ENCODE results near the gene SMIM20.
"Not testable (repeated sequence)": the region's sequence is repeated elsewhere in the genome, so short reads cannot be mapped to it uniquely, and the experiment has no call there.

Gene SMIM20

GRCh38 chr4:25913851-25914669 is at the start of gene SMIM20:
SMIM20 (plus strand) TSS chr4:25914220; CDS start chr4:25914314, 94 bp downstream.
- DNase-seq (ENCODE audit: low read depth), result peak; percentile 82

DNA sequence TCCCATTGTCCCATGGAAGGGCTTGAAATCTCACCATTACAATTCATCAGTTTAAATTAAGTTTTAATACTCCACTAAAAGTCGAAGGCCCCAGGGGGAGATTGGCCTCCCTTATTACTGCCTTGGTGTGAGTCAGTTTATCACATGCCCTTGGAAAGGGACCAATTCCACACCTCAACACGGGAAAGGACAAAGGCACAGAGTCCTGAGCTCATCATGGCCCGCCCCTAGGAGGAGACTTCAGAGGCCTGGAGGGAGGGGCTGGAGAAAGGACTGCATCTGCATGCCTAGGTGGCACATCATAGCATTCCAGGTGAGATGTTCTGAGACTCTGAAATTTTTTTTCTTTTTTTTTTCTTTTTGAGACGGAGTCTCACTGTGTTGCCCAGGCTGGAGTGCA is 48.4 kb upstream of the SMIM20 start:
- no peak for DNase-seq (ENCODE audit: low read depth)

GRCh38 chr4:25866401-25866800 is 47.6 kb upstream of the SMIM20 start:
- not testable (repeated sequence) for DNase-seq (ENCODE audit: low read depth)

- no peak for DNase-seq (ENCODE audit: low read depth)
Observed at GRCh38 chr4:25867781-25868294, 46.2 kb upstream of the SMIM20 start.

DNA sequence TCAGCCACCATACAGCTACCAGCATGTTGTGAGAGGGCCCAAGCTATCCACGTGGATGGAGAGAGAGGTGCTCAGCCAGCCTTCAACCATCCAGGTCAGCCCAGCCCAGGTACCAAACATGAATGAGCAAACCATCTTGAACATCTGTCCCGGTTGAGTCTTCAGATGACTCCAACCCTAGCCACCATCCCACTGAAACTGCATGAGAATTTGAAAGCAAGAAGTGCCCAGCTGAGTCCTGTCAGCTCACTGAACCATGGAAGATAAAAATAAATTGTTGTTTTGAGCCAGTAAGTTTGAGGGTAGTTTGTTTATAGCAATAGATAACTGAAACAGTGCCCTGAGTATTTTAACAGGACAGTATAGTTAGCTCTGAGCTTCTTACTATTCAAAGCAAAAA is 43.9 kb upstream of the SMIM20 start:
- DNase-seq (ENCODE audit: low read depth), result no peak

GRCh38 chr4:25872851-25873631 is 41.0 kb upstream of the SMIM20 start:
- DNase-seq (ENCODE audit: low read depth), result no peak

- DNase-seq (ENCODE audit: low read depth), result no peak
Observed at GRCh38 chr4:25873632-25874129, 40.3 kb upstream of the SMIM20 start.

DNA sequence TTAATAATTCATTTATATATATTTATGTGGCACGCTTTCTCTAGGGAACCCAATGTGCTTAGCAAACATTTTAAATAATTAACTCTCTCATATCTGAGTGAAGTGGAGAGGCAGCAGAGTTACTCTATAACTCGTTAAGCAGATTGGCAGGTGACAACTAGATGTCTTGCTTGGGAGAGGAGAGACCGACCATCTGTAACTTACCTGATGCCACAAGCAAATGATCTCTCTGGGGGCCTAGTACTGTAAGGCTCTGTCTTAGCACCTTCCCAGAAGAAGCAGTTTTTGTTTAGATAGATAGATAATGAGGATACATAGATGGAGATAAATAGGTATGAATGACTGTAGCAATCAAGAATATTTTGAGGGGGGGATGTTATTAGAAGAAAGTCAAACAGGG is 39.4 kb upstream of the SMIM20 start:
- no peak for DNase-seq (ENCODE audit: low read depth)

DNA sequence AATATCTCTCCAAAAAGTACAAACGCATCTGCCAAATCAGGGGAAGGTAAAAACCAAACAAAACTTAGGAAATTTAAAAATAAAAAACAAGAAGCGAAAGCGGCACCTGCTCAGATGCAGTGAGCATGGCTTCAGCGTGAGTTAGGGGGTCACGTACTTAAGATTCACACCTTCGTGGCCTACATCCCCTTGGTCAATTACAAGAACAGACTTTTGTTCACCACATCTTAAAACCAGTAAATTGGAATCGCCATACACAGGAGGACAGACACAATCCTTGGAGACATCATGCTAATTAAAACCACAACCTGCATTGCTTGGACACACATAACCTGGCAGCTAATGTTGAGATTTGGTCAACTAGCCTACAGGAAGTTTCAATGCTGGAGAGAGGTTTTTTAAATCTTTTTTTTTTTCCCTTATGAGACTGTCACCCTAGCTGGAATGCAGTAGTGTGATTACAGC is 38.7 kb upstream of the SMIM20 start:
- DNase-seq (ENCODE audit: low read depth), result no peak

- DNase-seq (ENCODE audit: low read depth), result no peak
Observed at GRCh38 chr4:25878676-25879075, 35.3 kb upstream of the SMIM20 start.

DNA sequence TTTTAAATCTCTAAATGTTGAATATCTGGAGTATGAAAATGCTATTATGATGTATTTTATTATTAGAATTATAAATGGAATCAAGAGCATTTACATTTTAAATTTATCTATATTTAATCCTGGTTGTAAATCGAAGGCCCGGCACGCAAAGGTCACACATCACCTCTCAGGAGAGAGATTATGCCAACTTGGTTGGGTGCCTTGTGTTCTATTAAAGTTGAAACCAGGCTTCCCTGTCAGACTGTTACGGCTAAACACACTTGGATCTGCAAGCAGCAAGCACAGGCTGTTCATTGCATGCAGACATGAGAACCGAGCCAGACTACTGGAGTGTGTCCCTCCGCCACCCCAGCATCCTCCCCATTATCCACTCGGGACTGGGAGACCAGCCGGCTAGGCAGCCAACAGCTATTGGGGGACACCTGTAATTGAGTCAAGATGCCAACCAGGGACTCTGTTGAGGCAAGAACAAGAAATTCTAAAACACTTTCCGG is 34.9 kb upstream of the SMIM20 start:
- no peak for DNase-seq (ENCODE audit: low read depth)

- DNase-seq (ENCODE audit: low read depth), result no peak
Observed at GRCh38 chr4:25879587-25879986, 34.4 kb upstream of the SMIM20 start.

DNA sequence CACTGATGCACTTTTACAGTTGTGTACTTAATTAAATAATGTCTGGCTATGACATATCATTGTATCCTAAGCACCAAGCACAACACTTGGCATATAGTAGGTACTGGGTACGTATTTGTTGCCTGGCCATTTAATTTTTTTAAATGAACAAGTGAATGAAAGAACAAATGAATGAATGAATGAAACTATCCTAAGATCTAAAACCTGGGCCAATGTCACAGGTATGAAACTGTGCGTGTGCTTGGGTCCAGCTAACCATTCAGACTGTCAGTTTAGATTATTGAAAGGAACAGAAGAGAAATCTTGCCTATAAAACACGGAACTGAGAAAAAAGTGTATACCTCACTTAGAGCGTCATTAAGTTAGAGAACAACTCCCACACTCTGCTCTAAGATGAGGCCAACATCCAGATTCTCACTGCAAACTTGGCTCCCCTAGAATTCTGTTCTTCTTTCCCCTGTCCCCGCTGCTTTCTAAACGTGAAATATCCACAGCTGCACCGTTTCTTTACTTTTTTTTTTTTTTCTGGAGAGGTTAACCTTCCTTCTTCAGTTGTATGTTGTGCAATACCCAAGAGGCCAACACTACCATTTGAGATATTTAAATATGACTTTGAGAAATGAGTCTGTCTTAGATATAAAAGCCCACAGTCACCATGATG is 33.9 kb upstream of the SMIM20 start:
- DNase-seq (ENCODE audit: low read depth), result no peak

DNA sequence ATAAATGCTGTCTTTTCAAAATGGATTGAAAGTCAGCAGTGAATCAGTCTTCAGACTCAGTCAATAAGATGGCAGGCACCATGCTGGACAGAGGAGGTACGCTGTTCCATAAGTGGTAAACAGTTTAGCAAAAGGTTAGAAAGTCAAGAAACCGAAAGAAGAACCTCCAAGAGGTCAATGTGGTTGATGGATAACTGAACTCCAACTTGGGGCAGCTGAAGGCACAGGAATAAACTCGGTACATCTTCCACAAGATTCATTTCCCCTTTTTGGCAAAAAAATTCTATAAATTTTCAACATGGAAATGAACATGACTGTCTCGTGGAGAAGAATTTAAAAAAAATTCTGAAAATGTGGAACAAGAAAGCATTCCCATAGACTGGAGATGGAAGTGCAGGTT is 32.8 kb upstream of the SMIM20 start:
- no peak for DNase-seq (ENCODE audit: low read depth)

GRCh38 chr4:25882226-25882625 is 31.8 kb upstream of the SMIM20 start:
- DNase-seq (ENCODE audit: low read depth), result no peak

DNA sequence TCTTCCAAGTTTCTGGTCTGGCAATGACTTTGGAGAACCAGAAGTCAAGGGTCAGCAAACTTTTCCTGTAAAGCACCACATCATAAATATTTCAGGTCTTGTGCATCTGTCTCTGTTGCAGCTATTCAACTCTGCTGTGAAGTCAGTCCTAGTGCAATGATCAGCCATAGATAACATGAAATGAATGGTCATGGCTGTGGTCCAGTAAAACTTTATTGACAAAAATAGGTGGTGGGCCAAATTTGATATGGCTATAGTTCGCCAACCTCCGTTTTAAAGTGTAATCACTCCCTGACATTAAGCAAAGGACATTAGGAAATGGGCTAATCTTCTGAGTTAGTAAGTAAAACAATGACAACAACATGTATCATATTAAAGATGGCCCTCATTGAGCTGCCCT is 30.5 kb upstream of the SMIM20 start:
- no peak for DNase-seq (ENCODE audit: low read depth)

DNA sequence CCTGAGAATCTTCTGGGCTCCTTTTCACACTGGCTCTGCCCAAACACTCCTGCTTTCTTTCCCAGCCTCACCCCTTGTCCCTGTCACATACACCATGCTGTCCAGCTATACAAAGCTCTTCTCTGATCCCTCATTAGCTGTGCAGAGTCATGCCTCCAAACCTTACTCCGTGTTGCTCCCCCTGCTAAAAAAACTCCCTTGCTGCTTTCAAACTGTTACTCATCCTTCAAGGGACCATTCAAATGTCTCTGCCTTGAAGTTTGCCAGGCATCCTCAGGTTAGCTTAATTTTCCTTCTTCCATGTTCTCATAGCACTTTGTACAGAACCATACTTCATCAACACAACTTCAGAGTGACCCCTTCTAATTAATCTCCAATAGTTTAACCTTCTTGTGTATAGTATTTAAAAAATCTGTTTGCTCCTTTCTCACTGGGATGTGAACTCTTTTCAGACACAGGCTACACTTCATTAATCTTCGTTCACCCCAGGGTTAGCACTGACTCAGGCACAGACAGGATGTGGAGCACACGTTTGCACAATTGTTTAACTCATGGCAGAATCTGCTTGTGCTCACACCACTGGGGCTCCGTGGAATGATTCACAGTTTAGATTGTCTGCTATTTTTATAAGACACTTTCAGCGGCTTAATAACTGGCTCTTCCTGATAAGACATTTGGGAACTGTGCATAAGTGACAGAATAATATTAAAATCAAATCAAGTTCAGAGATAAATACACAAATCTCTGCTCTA is 29.8 kb upstream of the SMIM20 start:
- no peak for DNase-seq (ENCODE audit: low read depth)

DNA sequence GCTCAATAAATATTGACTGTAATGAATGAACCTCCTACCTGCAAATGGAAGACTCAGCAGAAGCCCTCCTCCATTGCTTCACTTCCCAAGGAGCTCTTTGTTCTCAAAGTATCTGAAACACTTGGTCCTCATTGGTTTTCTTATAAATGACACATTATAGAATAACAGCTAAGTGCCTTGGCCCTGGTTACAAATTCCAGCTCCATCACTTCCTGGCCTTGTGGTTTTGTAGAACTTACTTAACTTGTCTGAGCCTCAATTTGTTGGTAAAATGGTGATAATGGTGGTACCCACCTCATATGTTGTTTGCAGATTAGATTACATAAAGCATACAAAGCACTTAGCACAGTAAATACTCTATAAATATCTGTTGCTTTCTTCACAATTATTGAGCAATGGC is 25.2 kb upstream of the SMIM20 start:
- no peak for DNase-seq (ENCODE audit: low read depth)

- no peak for DNase-seq (ENCODE audit: low read depth)
Observed at GRCh38 chr4:25889589-25890503, 24.2 kb upstream of the SMIM20 start.
